HG03460 (cell line): ENCODE data around the gene CSNK1E.

Experiments used
- ATAC-seq: cut with Tn5 transposase; IDR thresholded peaks from one replicate; pipeline ENCODE4 v1.9.1; 2021; ENCODE audit not compliant: unreplicated experiment

The CSNK1E gene

DNA sequence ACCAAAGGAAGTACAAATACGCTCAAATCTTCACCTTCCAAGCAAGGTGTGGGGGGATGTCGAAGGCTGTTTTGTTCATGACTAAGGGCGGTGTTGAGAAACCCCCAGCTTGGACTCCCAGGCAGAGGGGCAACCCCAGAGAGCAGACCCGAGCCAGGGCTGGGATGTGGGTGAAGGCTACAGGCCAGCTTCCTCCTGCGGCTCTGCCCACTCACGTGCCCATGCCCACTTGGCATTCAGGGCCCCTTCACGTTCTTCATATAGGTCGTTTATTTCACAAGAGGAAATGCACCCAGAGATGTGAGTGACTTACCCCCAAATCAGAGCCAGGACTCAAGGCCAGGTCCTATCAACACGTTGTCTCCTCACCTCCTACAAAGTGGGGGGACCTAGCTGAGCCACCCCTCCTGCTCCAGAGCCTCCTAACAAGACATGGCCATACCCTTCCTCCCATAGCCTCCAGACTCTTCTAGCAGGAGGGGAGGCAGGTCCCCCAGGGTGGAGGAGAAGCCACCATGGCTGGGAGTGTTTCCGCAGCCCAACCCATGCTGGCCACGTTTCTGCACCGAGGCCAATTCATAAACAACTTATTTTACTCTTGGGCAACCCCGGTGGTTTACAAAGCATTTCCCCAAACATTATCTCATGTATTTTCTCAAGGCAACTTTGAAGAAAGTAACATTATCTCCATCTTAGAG lies 66.4 kb downstream of the CSNK1E start:
- no peak for ATAC-seq

DNA sequence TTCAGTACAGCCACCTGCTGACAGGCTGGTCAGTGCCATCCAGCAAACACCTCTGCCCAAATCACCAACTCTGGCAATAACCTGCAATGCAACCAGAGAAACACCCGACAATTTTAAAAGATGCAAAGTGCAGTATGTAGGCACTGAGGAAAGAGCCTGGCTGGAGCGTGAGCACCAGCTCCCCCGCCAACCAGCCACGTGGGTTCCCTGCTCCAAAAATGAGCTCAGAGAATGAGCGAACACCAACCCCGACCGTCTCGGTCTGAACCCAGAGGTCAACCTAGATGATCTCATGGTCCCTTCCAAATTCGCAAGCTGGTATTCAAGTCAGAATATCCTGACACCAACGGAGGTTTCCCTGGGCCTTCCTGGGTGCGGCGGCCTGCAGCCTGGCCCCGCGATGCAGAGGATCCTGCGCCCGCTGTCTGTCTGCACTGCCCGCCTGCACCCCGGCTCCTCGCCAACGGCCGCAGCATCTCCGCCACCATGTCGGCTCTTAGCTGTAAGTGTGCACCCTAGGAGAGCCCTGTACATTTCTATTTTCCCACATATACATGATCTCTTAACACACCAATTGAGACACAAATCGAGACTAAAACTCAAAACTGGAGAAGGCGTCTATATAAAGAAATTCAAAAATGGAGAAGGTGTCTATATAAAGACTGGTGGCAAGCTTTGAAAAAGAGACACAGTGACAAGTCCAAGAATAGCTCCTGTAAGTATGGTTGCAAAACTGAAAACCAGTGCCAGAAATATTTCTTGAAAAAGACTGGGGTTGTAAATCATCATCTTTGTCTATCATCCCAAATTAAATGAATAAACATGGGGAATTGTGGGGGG lies 67.2 kb downstream of the CSNK1E start:
- ATAC-seq: no peak

DNA sequence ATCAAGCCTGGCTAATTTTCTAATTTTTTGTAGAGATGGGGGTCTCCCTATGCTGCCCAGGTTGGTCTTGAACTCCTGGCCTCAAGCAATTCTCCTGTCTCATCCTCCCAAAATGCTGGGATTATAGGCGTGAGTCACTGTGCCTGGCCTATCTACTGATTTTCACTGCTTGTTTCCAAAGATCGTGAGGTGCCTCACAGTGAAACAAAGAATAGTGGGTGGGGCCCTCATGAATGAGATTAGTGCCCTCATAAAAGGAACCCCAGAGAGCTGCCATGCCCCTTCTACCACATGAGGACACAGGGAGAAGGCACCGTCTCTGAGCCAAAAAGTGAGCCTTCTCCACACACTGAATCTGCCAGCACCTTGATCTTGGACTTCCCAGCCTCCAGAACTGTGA lies 67.9 kb downstream of the CSNK1E start:
- ATAC-seq: no peak

DNA sequence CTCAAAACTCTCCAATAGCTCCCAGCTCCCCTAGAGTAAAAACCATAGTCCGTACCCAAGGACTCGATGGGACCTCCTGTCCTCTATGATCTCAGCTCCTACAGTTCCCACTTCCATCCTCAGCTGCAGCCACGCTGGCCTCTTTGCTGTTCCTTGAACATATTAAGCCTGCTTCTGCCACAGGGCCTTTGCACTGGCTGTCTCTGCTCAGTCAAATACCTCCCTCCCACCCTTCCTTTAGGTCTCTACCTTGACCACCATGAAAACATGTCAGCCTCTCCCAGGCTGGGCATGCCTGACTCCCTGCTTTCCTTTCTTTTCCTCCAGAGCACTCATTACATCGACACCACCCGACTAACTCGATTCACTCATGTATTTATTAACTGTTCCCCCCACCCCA lies 69.0 kb downstream of the CSNK1E start:
- no peak for ATAC-seq

DNA sequence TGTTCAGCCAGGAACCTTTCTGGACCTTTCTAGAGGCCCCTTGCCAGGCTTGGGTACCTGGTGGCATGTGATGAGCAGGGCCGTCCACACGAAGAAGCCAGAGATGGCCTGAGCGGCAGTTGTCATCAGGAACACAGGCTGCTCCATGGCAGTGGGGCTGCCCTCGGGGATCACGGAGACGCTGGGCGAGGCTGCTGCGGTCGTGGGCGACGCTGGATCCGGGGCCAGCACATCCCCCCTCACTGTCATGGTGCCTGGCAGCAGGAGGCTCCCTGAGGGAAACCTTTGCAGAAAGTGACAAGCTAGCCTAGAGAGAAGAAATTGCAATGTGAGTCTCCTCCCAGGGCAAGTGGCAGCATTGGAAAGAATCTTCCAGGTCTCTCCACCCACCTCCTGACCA lies 69.5 kb downstream of the CSNK1E start:
- no peak for ATAC-seq

DNA sequence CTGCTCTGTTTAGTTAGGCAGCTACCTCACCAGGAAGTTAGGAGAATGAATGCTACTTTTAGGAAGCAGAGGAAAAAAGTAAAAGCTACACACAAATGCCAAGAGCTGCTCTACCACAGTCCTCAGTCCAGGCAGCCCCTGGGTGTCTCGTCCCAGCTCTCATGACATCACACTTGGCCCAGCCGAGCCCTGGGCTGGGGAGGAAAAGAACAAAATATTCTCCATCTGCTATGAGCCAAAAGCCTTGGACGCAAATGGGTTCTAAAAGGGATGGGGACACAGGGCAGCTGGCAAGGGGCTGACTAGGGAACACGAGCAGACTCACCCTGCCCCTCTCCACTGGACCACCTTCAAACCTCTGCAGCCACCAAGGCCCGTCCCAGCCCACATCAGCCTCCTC lies 70.5 kb downstream of the CSNK1E start:
- no peak for ATAC-seq

DNA sequence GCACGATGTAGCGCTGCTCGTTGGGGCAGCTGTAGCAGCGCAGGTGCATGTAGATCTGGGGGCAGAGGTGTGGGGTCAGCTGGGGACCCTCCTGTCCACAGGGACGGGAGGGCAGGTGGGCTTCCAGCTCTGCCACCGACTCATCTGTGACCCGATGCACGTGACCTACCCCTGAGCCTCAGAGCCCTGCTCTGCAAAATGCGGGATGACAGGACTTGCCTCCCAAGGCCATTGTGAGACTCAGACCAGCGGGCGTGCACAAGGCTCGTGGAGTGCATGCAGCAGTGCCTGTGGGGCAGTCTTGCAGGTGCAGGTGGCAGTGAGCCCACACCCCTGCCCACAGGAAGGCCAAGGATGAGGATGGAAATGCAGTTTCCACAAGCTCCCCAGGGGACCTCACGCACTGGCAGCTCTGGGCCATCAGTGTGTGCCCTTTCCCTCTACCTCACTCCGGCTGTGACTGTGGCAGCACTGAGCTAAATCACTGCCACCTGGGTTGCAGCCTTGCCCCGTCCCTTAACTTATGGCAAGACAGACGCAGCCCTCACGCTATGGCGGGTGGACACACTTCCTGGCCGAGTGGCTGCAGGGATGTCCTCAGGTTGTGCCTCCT lies 71.1 kb downstream of the CSNK1E start:
- ATAC-seq: no peak

DNA sequence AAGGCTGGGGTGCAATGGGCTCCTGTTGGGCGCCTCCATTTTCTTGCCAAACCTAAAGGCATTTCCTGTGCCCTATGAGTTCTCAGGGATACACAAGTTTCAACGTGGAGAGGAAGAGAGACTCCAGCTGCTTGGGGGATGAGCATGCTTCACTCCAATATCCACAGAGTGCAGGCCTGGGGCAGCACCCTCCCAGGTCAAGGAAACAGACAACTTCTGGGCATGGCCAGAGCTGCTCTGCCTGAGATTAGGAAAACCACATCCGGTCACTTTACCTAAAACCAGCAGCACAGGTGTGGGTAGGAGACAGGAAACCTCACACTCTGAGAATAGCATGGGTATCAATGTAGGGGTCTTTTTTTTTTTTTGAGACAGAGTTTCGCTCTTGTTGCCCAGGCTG lies 73.1 kb downstream of the CSNK1E start:
- ATAC-seq: no peak

DNA sequence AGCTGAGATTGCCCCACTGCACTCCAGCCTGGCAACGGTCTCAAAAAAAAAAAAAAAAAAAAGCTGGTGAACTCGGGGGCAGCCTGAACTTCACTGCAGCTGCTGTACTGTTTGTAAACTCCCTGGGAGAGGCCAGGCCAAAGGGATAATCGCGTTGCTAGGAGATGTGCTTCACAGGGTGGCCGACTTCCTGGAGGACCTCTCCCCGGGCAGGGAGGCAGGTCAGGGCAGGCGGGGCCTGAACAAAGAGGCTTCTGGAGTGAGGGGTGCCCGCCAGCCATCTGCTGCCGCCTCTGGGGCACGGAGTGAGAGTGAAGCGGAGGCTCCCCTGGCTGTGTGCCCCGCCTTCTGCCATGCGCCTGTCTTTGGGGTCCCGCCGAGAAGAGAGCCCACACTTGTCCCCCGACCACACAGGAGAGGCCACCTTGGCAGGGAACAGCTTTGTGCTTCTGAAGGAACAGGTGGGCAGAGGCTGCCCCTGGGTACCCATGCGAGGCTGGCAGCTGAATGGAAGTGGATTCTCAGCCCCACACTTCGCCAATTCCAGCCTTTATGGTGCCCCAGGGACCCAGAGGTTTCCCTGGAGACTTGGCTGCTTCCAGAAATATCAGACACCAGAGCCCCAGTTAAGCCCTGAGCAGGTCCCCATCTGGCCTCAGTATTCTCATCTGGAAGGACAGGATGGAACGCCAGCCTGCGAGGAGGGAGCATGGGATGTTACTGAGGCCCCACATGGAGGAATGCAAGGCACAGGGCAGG lies 74.0 kb downstream of the CSNK1E start:
- ATAC-seq: no peak

DNA sequence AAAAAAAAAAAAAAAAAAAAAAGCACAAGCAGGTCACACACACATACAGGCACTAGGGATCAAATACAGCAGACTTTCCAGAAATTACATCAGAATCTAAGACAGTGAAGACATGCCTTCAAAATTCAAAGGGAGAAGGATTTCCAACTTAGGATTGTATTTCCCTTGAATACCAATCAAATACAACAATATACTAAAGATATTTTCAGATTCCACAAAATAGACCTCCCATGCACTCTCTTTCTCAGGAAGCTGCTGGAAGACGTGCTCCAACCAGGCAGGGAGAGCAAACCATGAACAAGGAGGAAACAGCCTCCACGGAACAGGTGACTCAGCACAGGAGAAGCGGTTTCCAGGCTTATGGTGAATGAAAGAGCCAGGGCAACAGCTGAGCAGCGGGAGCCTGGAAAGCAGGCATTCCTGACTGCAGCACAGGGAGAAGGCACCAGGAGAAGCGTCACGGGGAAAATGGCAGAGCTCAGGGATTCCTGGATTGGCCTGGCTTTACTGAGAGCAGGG lies 76.4 kb downstream of the CSNK1E start:
- ATAC-seq: no peak
